Endothelial cell (in vitro differentiated cells): Measurements from ENCODE around the gene TRAF3IP1. TPM values are rescaled to one million over a fixed set of nuclear protein-coding genes. Genes with fewer than 3 reads are reported as not detected.
A peak's percentile ranks its signal among the peaks of the same experiment; 100 is the strongest.

Experiments
- DNase-seq: peaks from one replicate; pipeline ENCODE4 v3.0.0; 2021; ENCODE audit warnings: low spot score
- H3K27ac Mint-ChIP-seq: one replicate; pipeline ENCODE4 v1.8.0; 2021; ENCODE audit warnings: mixed read lengths, inconsistent platforms; ENCODE audit not compliant: unreplicated experiment
- H3K27me3 Mint-ChIP-seq: one replicate; pipeline ENCODE4 v1.8.0; 2021; ENCODE audit warnings: mild to moderate bottlenecking, moderate library complexity, mixed read lengths, inconsistent platforms; ENCODE audit not compliant: unreplicated experiment
- H3K36me3 Mint-ChIP-seq: one replicate; pipeline ENCODE4 v1.8.0; 2021; ENCODE audit warnings: mild to moderate bottlenecking, low read depth, mixed read lengths, inconsistent platforms; ENCODE audit not compliant: unreplicated experiment
- H3K4me1 Mint-ChIP-seq: one replicate; pipeline ENCODE4 v1.8.0; 2021; ENCODE audit warnings: mild to moderate bottlenecking, mixed read lengths, inconsistent platforms; ENCODE audit not compliant: unreplicated experiment
- H3K4me3 Mint-ChIP-seq: one replicate; pipeline ENCODE4 v1.8.0; 2021; ENCODE audit warnings: mild to moderate bottlenecking, mixed read lengths, inconsistent platforms; ENCODE audit not compliant: unreplicated experiment
- H3K9me3 Mint-ChIP-seq: one replicate; pipeline ENCODE4 v1.8.0; 2021; ENCODE audit warnings: mixed read lengths, inconsistent platforms; ENCODE audit not compliant: unreplicated experiment
- total RNA-seq: library from RNA; stranded (reverse); fragmentation: NEBNext Ultra II Directional; extraction: Animal tissue kit (Norgen Biotek cat#: 25700); gene quantifications from one replicate; pipeline ENCODE4 v1.2.1, GENCODE V29; 2021; ENCODE audit not compliant: unreplicated experiment
- TF ChIP-seq, protein P1 (sequence below): fragments of 200-600 bp; sonication (generic); IDR thresholded peaks from one replicate; pipeline ENCODE4 v1.5.0; 2021; ENCODE audit warnings: antibody characterized with exemption; ENCODE audit not compliant: unreplicated experiment

Gene TRAF3IP1
- total RNA-seq, 1 donor from 2014 or later, result 17.1 TPM

DNA sequence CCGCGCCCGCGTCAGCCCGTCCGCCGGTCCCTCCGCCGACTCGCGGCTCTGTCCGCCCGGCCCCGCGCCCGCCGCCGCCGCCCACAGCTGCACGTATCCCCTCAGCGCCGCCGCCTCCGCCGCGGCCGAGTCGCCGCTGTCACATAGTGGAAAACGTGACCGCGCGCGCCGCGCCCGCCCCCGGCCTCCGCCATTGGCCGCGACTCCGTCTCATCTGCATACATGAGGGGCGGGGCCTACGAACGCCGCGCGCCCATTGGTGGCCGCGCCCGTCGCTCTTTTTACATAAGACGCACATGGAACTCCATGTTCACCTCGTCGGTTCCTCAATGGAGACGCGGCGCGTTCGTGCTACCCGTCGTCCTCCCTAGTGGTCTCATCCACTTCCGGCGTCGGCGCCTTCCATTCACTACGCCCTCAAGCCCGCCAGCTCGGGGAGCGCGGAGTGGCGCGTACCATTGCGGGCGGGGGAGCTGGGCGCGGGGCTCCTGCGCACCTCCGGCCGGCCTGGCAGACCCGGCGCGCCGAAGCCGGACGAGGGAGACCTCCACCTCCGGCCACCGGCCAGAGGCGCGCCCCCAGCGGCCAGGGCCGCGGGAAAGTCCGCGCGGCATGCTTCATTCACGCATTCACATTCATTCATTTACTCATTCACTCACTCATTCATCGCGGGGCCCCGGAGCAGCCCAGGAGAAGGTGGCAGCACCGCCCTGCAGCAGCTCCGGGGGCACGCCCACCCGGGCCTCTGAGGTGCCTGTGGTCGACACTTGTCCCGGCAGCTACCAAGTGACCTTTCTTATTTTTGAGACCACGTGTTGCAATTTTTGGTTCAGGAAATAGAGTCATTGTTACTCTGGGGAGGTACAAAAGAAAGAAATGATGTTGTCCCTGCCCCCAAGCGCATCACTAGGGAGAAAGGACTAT, 31.4 kb upstream of the TRAF3IP1 start:
- Mint-ChIP-seq H3K9me3 (no peaks in the 10 kb centered on the region), H3K27me3 (peaks cover 28% of the 10 kb centered on the region), H3K4me3 (peak overlapping the region; percentile 89), H3K27ac (peak overlapping the region; percentile 84), H3K4me1 (peaks cover 15% of the 10 kb centered on the region), H3K36me3 (peaks cover 4% of the 10 kb centered on the region)
- peak; percentile 97 for DNase-seq
- TF ChIP-seq, protein P1, sequence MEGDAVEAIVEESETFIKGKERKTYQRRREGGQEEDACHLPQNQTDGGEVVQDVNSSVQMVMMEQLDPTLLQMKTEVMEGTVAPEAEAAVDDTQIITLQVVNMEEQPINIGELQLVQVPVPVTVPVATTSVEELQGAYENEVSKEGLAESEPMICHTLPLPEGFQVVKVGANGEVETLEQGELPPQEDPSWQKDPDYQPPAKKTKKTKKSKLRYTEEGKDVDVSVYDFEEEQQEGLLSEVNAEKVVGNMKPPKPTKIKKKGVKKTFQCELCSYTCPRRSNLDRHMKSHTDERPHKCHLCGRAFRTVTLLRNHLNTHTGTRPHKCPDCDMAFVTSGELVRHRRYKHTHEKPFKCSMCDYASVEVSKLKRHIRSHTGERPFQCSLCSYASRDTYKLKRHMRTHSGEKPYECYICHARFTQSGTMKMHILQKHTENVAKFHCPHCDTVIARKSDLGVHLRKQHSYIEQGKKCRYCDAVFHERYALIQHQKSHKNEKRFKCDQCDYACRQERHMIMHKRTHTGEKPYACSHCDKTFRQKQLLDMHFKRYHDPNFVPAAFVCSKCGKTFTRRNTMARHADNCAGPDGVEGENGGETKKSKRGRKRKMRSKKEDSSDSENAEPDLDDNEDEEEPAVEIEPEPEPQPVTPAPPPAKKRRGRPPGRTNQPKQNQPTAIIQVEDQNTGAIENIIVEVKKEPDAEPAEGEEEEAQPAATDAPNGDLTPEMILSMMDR, result peak; percentile 16

GRCh38 chr2:238289574-238289973, 30.7 kb upstream of the TRAF3IP1 start:
- H3K9me3 Mint-ChIP-seq, result no peaks in the 10 kb centered on the region
- H3K4me3 Mint-ChIP-seq, result peak overlapping the region; percentile 88
- peak overlapping the region; percentile 84 for H3K27ac Mint-ChIP-seq
- H3K36me3 Mint-ChIP-seq, result peaks cover under 1% of the 10 kb centered on the region
- peaks cover 28% of the 10 kb centered on the region for H3K27me3 Mint-ChIP-seq
- TF ChIP-seq, protein P1, result no peak
- peaks cover 15% of the 10 kb centered on the region for H3K4me1 Mint-ChIP-seq
- DNase-seq, result no peak

DNA sequence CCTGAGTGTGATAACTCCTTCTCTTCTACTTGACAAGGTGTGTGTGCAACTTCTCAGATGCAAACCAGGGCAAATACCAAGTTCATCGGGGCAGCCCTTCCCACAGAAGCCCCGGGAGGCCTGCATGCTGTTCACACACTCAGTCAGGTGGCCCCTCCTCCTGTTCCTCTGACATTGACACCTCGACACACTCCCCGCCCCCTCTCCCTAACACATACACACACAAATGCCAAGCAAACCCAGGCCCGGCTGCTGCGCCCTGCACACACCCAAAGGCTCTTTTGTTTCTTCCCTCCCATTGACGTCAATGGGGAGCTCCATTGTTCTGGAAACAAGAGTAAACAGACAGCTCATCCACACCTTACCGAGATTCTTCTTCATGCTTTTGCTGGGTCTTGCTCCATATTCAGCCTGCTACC, 30.2 kb upstream of the TRAF3IP1 start:
- Mint-ChIP-seq H3K9me3 (no peaks in the 10 kb centered on the region), H3K36me3 (no peaks in the 10 kb centered on the region), H3K27me3 (peaks cover 28% of the 10 kb centered on the region), H3K4me3 (peak overlapping the region; percentile 17), H3K4me1 (peaks cover 15% of the 10 kb centered on the region), H3K27ac (peak overlapping the region; percentile 9)
- TF ChIP-seq, protein P1, result no peak
- DNase-seq, result peak; percentile 26

DNA sequence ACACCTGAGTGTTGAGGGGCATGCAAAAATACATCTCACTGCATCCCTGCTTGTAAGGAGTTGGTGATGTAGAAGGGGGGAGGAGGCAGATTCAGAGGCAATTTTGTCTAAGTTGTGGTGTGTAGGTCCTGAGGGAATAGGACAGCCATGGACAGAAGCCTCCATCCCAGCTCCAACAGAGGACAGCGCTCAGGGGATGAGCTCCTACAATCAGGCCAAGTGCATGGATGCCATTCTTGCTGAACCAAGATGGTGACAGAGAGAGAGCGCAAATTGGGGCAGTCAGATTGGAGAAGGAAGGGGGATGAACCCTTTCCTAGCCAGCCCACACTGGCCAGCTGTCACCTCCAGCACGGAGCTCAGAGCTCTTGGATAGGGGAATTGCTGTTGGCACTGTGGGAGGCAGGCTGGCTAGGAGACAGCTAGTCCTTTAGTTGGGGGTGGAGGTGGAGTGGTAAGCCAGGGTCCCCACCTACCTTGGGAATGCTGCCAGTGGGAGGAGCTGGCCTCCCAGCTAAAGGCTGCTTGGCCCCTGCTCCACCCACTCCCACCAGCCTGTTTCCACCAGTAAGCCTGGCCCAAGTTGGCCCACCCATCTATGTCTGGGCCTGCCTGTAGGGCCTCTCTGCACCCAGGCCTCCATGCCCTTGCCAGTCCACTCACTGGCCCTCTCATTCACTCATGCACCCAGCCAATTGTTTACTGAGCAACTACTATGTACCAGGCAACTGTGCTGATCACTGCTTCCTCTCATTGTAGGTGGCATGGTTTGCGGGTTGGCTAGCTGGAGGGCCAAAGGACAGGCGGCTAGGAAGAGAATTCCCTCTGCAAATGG, 29.4 kb upstream of the TRAF3IP1 start:
- Mint-ChIP-seq H3K27me3 (peaks cover 28% of the 10 kb centered on the region), H3K27ac (peak overlapping the region; percentile 46), H3K4me1 (peaks cover 12% of the 10 kb centered on the region), H3K9me3 (no peaks in the 10 kb centered on the region), H3K4me3 (no peak overlapping the region), H3K36me3 (no peaks in the 10 kb centered on the region)
- TF ChIP-seq, protein P1, result no peak
- DNase-seq, result no peak
